B cell (primary cell): ENCODE measurements around the gene TRAPPC12. TPM values are rescaled to one million over a fixed set of nuclear protein-coding genes. Genes with fewer than 3 reads are reported as not detected.

Experiments used
- ATAC-seq: fragments of 200-7000 bp; cut with Tn5 transposase; one replicate; pipeline ENCODE4 v1.10.0; 2021; ENCODE audit warnings: low read depth, mild to moderate bottlenecking, moderate number of reproducible peaks, moderate library complexity
- CTCF ChIA-PET: fragments of 350-600 bp; sonication (Branson Sonifier 250); formaldehyde crosslinking; loops from one replicate; lab custom pipeline; 2021; ENCODE audit warnings: antibody characterized with exemption, inconsistent platforms; lab: Charles Lee
- POLR2A ChIA-PET: fragments of 350-600 bp; sonication (Branson Sonifier 250); formaldehyde crosslinking; loops from one replicate; lab custom pipeline; 2021; ENCODE audit warnings: antibody characterized with exemption; lab: Charles Lee
- DNase-seq: peaks from one replicate; pipeline ENCODE4 v3.0.0; 2013
- H2AFZ ChIP-seq: 2 replicates; pipeline ENCODE4 v1.6.1; 2012; ENCODE audit warnings: mild to moderate bottlenecking, low read depth, low read length; ENCODE audit not compliant: insufficient read depth, poor library complexity, severe bottlenecking
- H3K27ac ChIP-seq, 2 donors: 1 replicate in 1 of 2; 2 replicates in 1 of 2; pipeline ENCODE4 v1.5.1; 2012 to 2013; ENCODE audit warnings: low read length in 2 of 2, mild to moderate bottlenecking in 2 of 2, moderate library complexity in 1 of 2
- H3K27me3 ChIP-seq, 4 experiments: fragments of 200-600 bp in 1 of 4; sonication (generic) in 1 of 4; replicated peaks in 1 of 4; 1 replicate in 2 of 4; 2 replicates in 2 of 4; pipeline versions ENCODE4 v1.6.1 to v1.7.0; 2013 to 2016; ENCODE audit warnings: low read length in 3 of 4, mild to moderate bottlenecking in 2 of 4, mixed read lengths in 1 of 4, moderate library complexity in 1 of 4; ENCODE audit not compliant: insufficient read depth in 4 of 4, control insufficient read depth in 3 of 4; ENCODE audit errors: control extremely low read depth in 1 of 4
- H3K36me3 ChIP-seq, 2 experiments: replicated peaks in 1 of 2; 1 replicate in 1 of 2; 2 replicates in 1 of 2; pipeline versions ENCODE4 v1.6.1 to v1.7.1; 2013; ENCODE audit warnings: low read length in 1 of 2; ENCODE audit not compliant: insufficient read depth in 2 of 2, control insufficient read depth in 1 of 2; ENCODE audit errors: control extremely low read depth in 1 of 2, extremely low read depth in 1 of 2
- H3K4me1 ChIP-seq, 2 donors: fragments of 200-600 bp in 1 of 2; sonication (generic) in 1 of 2; 1 replicate in 1 of 2; 2 replicates in 1 of 2; pipeline versions ENCODE4 v1.5.1 to v1.6.1; 2013 to 2017; ENCODE audit warnings: low read length in 2 of 2; ENCODE audit not compliant: control insufficient read depth in 2 of 2, insufficient read depth in 2 of 2
- H3K4me2 ChIP-seq: replicated peaks from 2 replicates; pipeline ENCODE3; 2012; ENCODE audit warnings: mild to moderate bottlenecking, low read depth, low read length; ENCODE audit not compliant: poor library complexity, severe bottlenecking
- H3K4me3 ChIP-seq, 5 experiments: fragments of 200-600 bp in 1 of 5; sonication (generic) in 1 of 5; 1 replicate in 3 of 5; 2 replicates in 2 of 5; pipeline versions ENCODE4 v1.5.1 to v1.7.0; 2011 to 2016; ENCODE audit warnings: low read length in 4 of 5, mild to moderate bottlenecking in 4 of 5, low read depth in 2 of 5, control low read depth in 1 of 5, moderate library complexity in 1 of 5; ENCODE audit not compliant: insufficient read depth in 1 of 5; ENCODE audit errors: control extremely low read depth in 1 of 5, extremely low read depth in 1 of 5
- H3K79me2 ChIP-seq: fragments of 200-600 bp; sonication (generic); one replicate; pipeline ENCODE4 v1.6.0; 2016; ENCODE audit warnings: low read length; ENCODE audit not compliant: control insufficient read depth, insufficient read depth
- H3K9ac ChIP-seq: fragments of 200-600 bp; sonication (generic); 2 replicates; pipeline ENCODE4 v1.6.1; 2017; ENCODE audit warnings: mild to moderate bottlenecking, low read length, moderate library complexity
- H3K9me3 ChIP-seq, 3 donors: one replicate each; pipeline versions ENCODE4 v1.6.1 to v1.7.1; 2013; ENCODE audit warnings: low read length in 2 of 3; ENCODE audit not compliant: control insufficient read depth in 2 of 3, insufficient read depth in 1 of 3; ENCODE audit errors: control extremely low read depth in 1 of 3
- H4K20me1 ChIP-seq: 2 replicates; pipeline ENCODE4 v1.6.0; 2012; ENCODE audit warnings: mild to moderate bottlenecking, low read length; ENCODE audit not compliant: insufficient read depth, control insufficient read depth, poor library complexity, severe bottlenecking
- H3K27ac Mint-ChIP-seq: one replicate; pipeline ENCODE4 v1.8.0; 2021; ENCODE audit warnings: mixed read lengths
- H3K27me3 Mint-ChIP-seq: one replicate; pipeline ENCODE4 v1.8.0; 2021; ENCODE audit warnings: mixed read lengths
- H3K4me1 Mint-ChIP-seq: one replicate; pipeline ENCODE4 v1.8.0; 2021; ENCODE audit warnings: mixed read lengths
- H3K4me3 Mint-ChIP-seq: one replicate; pipeline ENCODE4 v1.8.0; 2021; ENCODE audit warnings: mixed read lengths
- H3K9me3 Mint-ChIP-seq: one replicate; pipeline ENCODE4 v1.8.0; 2022; ENCODE audit warnings: mixed read lengths; ENCODE audit not compliant: insufficient read depth
- EZH2 ChIP-seq: IDR thresholded peaks from 2 replicates; pipeline ENCODE4 v1.6.1; 2012; ENCODE audit warnings: borderline replicate concordance, low read depth, mild to moderate bottlenecking, moderate library complexity, low read length; ENCODE audit not compliant: insufficient read depth, poor library complexity, severe bottlenecking
- WGBS: methylation state at CpG from one replicate; pipeline ENCODE4 v1.1.5; 2013; ENCODE audit warnings: missing lambda C conversion rate; ENCODE audit not compliant: insufficient coverage; 5-methylcytosine and 5-hydroxymethylcytosine counted together
- intact Hi-C: fragments of 100-400 bp; cut with micrococcal nuclease; formaldehyde crosslinking; loops from one replicate; pipeline ENCODE4 v1.10.0; 2022
- polyA plus RNA-seq: library from polyadenylated mRNA; depleted of rRNA; stranded (reverse); fragments of >200 nt; gene quantifications from 2 replicates; pipeline ENCODE4 v1.2.3, GENCODE V29; 2012
- total RNA-seq, 2 donors: library from RNA; stranded (reverse); fragments of 120-200 nt in 1 of 2; gene quantifications; 1 replicate in 1 of 2; 2 replicates in 1 of 2; pipeline versions ENCODE4 v1.2.3 to v1.2.4, GENCODE V29; 2013 to 2022
- TF ChIP-seq, protein P1 (sequence below): fragments of 200-600 bp; IDR thresholded peaks from one replicate; pipeline ENCODE4 v1.8.0; 2022; ENCODE audit warnings: antibody characterized with exemption, mild to moderate bottlenecking

TRAPPC12 gene
- total and polyA plus RNA-seq, 2 donors (not counting 1 experiment from before 2014, with no cell fraction given) = 80.9 to 151 TPM

- no peak overlapping the region for H3K9ac ChIP-seq
- ChIA-PET POLR2A (no interaction called here), CTCF (no interaction called here)
- H3K27me3 ChIP-seq = no peaks in the 10 kb centered on the region
- Mint-ChIP-seq H3K27me3 (no peaks in the 10 kb centered on the region), H3K4me3 (no peak overlapping the region), H3K4me1 (peaks cover under 1% of the 10 kb centered on the region), H3K9me3 (no peaks in the 10 kb centered on the region), H3K27ac (no peak overlapping the region)
- intact Hi-C loops = no loop called here
- no peak overlapping the region for H2AFZ ChIP-seq
- peaks cover 2 to 24% of the 10 kb centered on the region in 2 experiments for H3K36me3 ChIP-seq
- H4K20me1 ChIP-seq = no peaks in the 10 kb centered on the region
- no peaks in the 10 kb centered on the region for H3K9me3 ChIP-seq
- DNase-seq (no peak), ATAC-seq (no peak)
- H3K4me3 ChIP-seq = no peak overlapping the region
- no peak overlapping the region for H3K27ac ChIP-seq
- 92% methylated on average over 2 of the region's 5 CpGs for WGBS
- H3K4me2 ChIP-seq = no peak overlapping the region
- TF ChIP-seq EZH2 = no peak
- TF ChIP-seq, protein P1, sequence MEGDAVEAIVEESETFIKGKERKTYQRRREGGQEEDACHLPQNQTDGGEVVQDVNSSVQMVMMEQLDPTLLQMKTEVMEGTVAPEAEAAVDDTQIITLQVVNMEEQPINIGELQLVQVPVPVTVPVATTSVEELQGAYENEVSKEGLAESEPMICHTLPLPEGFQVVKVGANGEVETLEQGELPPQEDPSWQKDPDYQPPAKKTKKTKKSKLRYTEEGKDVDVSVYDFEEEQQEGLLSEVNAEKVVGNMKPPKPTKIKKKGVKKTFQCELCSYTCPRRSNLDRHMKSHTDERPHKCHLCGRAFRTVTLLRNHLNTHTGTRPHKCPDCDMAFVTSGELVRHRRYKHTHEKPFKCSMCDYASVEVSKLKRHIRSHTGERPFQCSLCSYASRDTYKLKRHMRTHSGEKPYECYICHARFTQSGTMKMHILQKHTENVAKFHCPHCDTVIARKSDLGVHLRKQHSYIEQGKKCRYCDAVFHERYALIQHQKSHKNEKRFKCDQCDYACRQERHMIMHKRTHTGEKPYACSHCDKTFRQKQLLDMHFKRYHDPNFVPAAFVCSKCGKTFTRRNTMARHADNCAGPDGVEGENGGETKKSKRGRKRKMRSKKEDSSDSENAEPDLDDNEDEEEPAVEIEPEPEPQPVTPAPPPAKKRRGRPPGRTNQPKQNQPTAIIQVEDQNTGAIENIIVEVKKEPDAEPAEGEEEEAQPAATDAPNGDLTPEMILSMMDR = no peak
- H3K79me2 ChIP-seq = no peaks in the 10 kb centered on the region
- no peaks in the 10 kb centered on the region for H3K4me1 ChIP-seq
These were observed 56.0 kb downstream of the TRAPPC12 start for GRCh38 chr2:3435445-3435844.

- H3K36me3 ChIP-seq = peaks cover 2 to 21% of the 10 kb centered on the region in 2 experiments
- H3K4me3 ChIP-seq = no peak overlapping the region
- ATAC-seq = no peak
- H3K27ac ChIP-seq = no peak overlapping the region
- no peaks in the 10 kb centered on the region for H3K9me3 Mint-ChIP-seq
- peaks cover 14% of the 10 kb centered on the region for H3K79me2 ChIP-seq
- no peak overlapping the region for H3K9ac ChIP-seq
- no peaks in the 10 kb centered on the region for H3K9me3 ChIP-seq
- H3K27me3 Mint-ChIP-seq = no peaks in the 10 kb centered on the region
- H3K4me1 ChIP-seq = no peaks in the 10 kb centered on the region
- H3K27me3 ChIP-seq = no peaks in the 10 kb centered on the region
- H2AFZ ChIP-seq = no peak overlapping the region
- intact Hi-C loops = no loop called here
- POLR2A ChIA-PET = no interaction called here
- no peak for DNase-seq
- CTCF ChIA-PET = interaction anchor here (4.3 kb wide), 1 partner anchor 17 kb away, joined by 25 read pairs; no protein-coding TSS in a partner anchor
- H3K4me2 ChIP-seq = no peak overlapping the region
- WGBS = no CpG with 5 or more reads among the region's 2 CpGs
- TF ChIP-seq, protein P1 = no peak
- no peak for TF ChIP-seq EZH2
- H4K20me1 ChIP-seq = peaks cover 19% of the 10 kb centered on the region
- no peak overlapping the region for H3K4me3 Mint-ChIP-seq
- H3K4me1 Mint-ChIP-seq = peaks cover 8% of the 10 kb centered on the region
- no peak overlapping the region for H3K27ac Mint-ChIP-seq
These were observed 61.0 kb downstream of the TRAPPC12 start for GRCh38 chr2:3440477-3440876.
